ENCODE data around the gene IRF8. TPM values are rescaled to one million over a fixed set of nuclear protein-coding genes. Genes with fewer than 3 reads are reported as not detected.

The IRF8 gene
- total RNA-seq, 1 donor from 2014 or later, result 20.0 TPM

GRCh38 chr16:85969591-85969990 lies 70.6 kb downstream of the IRF8 start:
- Histone ChIP-seq H3K27ac (no peak overlapping the region), H3K36me3 (no peaks in the 10 kb centered on the region), H3K9me3 (no peaks in the 10 kb centered on the region), H3K4me3 (no peak overlapping the region), H3K4me1 (no peaks in the 10 kb centered on the region), H3K27me3 (no peaks in the 10 kb centered on the region)
- TF ChIP-seq, protein P1, sequence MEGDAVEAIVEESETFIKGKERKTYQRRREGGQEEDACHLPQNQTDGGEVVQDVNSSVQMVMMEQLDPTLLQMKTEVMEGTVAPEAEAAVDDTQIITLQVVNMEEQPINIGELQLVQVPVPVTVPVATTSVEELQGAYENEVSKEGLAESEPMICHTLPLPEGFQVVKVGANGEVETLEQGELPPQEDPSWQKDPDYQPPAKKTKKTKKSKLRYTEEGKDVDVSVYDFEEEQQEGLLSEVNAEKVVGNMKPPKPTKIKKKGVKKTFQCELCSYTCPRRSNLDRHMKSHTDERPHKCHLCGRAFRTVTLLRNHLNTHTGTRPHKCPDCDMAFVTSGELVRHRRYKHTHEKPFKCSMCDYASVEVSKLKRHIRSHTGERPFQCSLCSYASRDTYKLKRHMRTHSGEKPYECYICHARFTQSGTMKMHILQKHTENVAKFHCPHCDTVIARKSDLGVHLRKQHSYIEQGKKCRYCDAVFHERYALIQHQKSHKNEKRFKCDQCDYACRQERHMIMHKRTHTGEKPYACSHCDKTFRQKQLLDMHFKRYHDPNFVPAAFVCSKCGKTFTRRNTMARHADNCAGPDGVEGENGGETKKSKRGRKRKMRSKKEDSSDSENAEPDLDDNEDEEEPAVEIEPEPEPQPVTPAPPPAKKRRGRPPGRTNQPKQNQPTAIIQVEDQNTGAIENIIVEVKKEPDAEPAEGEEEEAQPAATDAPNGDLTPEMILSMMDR (IDR thresholded peaks at IDR 0.05), result no peak
- no peak for DNase-seq (ENCODE audit: low spot score in 2 of 2)
- intact Hi-C loops (cut with DNase I), result no loop called here

DNA sequence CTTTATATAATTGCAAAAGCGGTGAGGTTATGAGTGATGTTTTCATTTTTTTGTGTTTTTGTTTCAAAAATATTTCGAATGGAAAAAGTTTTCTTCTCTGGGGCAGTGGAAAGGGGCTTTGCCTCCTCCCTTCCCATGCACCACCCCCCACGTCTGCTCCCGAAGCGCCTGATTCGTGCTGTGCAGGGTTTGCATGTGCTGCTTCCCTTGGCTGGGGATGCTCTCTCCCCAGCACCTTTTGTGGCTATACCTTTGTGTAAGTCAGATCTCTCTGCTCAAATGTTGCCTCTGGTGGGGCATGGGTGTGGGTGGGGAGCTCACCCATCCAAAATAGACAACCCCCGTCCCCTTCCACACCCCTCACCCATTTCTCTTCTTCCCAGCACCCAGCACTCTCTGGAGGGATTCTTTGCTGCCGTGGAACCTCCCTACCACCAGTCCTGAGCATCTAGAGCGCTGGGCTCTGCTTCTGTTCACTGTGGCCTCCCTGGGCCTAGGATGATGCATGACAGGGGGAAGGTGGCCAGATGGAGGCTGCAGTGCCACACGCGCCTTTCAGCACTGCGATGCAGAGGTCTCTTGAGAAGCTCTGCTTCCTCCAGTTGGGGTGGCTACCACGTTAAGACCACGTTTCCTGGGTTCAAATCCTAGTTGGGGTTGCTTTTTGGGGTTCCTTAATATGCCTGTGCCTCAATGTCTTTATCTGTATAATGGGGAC lies 71.2 kb downstream of the IRF8 start:
- no peaks in the 10 kb centered on the region for H3K9me3 ChIP-seq
- H3K27ac ChIP-seq, result no peak overlapping the region
- DNase-seq (ENCODE audit: low spot score in 2 of 2), result no peak
- H3K4me1 ChIP-seq, result no peaks in the 10 kb centered on the region
- intact Hi-C loops (cut with DNase I), result no loop called here
- no peaks in the 10 kb centered on the region for H3K27me3 ChIP-seq
- H3K4me3 ChIP-seq, result no peak overlapping the region
- TF ChIP-seq, protein P1 (IDR thresholded peaks at IDR 0.05), result no peak
- no peaks in the 10 kb centered on the region for H3K36me3 ChIP-seq

- Histone ChIP-seq H3K9me3 (no peaks in the 10 kb centered on the region), H3K4me1 (no peaks in the 10 kb centered on the region), H3K27ac (no peak overlapping the region), H3K27me3 (no peaks in the 10 kb centered on the region), H3K4me3 (no peak overlapping the region), H3K36me3 (no peaks in the 10 kb centered on the region)
- intact Hi-C loops (cut with DNase I), result no loop called here
- TF ChIP-seq, protein P1 (IDR thresholded peaks at IDR 0.05), result no peak
- DNase-seq (ENCODE audit: low spot score in 2 of 2), result no peak
These were observed 71.8 kb downstream of the IRF8 start for GRCh38 chr16:85970738-85971137.

Other genes with a start within 250 kb of the IRF8 start
- gene GINS2, start 210.2 kb upstream of the IRF8 start, total RNA-seq, result not detected
- not detected for gene C16orf74, start 148.1 kb upstream of the IRF8 start, total RNA-seq
- 11.9 TPM for gene EMC8, start 99.6 kb upstream of the IRF8 start, total RNA-seq
- gene COX4I1, start 99.5 kb upstream of the IRF8 start, total RNA-seq, result 148 TPM